Mammary epithelial cell (primary cell): ENCODE results near the gene EPB41L2.

Experiments
- CTCF ChIP-seq, 2 donors: IDR thresholded peaks in 1 of 2; conservative IDR thresholded peaks in 1 of 2; 2 replicates each; pipeline ENCODE4 v1.5.1; 2011 to 2012; ENCODE audit warnings: inconsistent platforms in 2 of 2, low read length in 2 of 2, mild to moderate bottlenecking in 2 of 2, control low read depth in 1 of 2, low read depth in 1 of 2; ENCODE audit not compliant: insufficient read depth in 1 of 2; ENCODE audit errors: extremely low read depth in 1 of 2
- EZH2 ChIP-seq: IDR thresholded peaks from 2 replicates; pipeline ENCODE4 v1.6.1; 2012; ENCODE audit warnings: low read length, inconsistent platforms, borderline replicate concordance

- TF ChIP-seq CTCF (conservative IDR thresholded peaks at IDR 0.05 in 1 of 2, IDR thresholded peaks at IDR 0.05 in 1 of 2; ENCODE audit: extremely low read depth in 1 of 2, insufficient read depth in 1 of 2, low read depth in 1 of 2, low read length in 2 of 2): no peak
- no peak for TF ChIP-seq EZH2
Observed at GRCh38 chr6:130794738-130795137, 268.3 kb downstream of the EPB41L2 start.
